ENCODE measurements around the gene RBM38. TPM values are rescaled to one million over a fixed set of nuclear protein-coding genes. Genes with fewer than 3 reads are reported as not detected.

RBM38 gene
- total RNA-seq, 1 experiment from 2014 or later = 39.9 TPM

- no peak for ATAC-seq
- Histone ChIP-seq H3K27ac (ENCODE audit: low read length) (no peak overlapping the region), H3K4me1 (ENCODE audit: control insufficient read depth, insufficient read depth, low read length) (peaks cover 5% of the 10 kb centered on the region; the same call in 1 of the 2 replicates), H3K4me3 (ENCODE audit: low read depth in 2 of 2, low read length in 2 of 2) (no peak overlapping the region), H3K27me3 (ENCODE audit: control insufficient read depth, insufficient read depth, low read length) (no peaks in the 10 kb centered on the region), H3K36me3 (ENCODE audit: control insufficient read depth, insufficient read depth, low read length) (no peaks in the 10 kb centered on the region), H3K9me3 (ENCODE audit: control insufficient read depth, insufficient read depth, low read depth, low read length) (no peaks in the 10 kb centered on the region)
- CTCF ChIA-PET = no interaction called here
- no peak for DNase-seq (ENCODE audit: low read depth, low spot score)
- POLR2A ChIA-PET = no interaction called here
- no peak for TF ChIP-seq REST (IDR thresholded peaks at IDR 0.05; ENCODE audit: insufficient read depth in 1 of 2, low read depth in 2 of 2, low read length in 1 of 2)
- no peak for TF ChIP-seq POLR2AphosphoS5 (IDR thresholded peaks at IDR 0.05; ENCODE audit: low read depth, low read length)
- TF ChIP-seq TCF7L2 (IDR thresholded peaks at IDR 0.05; ENCODE audit: low read depth, low read length) = no peak
- no peak for TF ChIP-seq SIN3A (IDR thresholded peaks at IDR 0.05; ENCODE audit: borderline replicate concordance, insufficient read depth, low read depth, low read length)
- in situ Hi-C loops (cut with HindIII; ENCODE audit: low pct_unique_long_range_greater_than_20kb, low sequenced_read_pairs) (no loop called here), intact Hi-C loops (cut with micrococcal nuclease; ENCODE audit: unreplicated experiment) (no loop called here)
- BruUV-seq (replicated peaks) = no TSS peak
Observed at GRCh38 chr20:57450931-57451330, 59.7 kb downstream of the RBM38 start.

GRCh38 chr20:57451431-57451794 lies 60.2 kb downstream of the RBM38 start:
- no peaks in the 10 kb centered on the region for H3K27me3 ChIP-seq (ENCODE audit: control insufficient read depth, insufficient read depth, low read length)
- intact Hi-C loops (cut with micrococcal nuclease; ENCODE audit: unreplicated experiment) = no loop called here
- DNase-seq (ENCODE audit: low read depth, low spot score) (no peak), ATAC-seq (no peak)
- in situ Hi-C loops (cut with HindIII; ENCODE audit: low pct_unique_long_range_greater_than_20kb, low sequenced_read_pairs) = no loop called here
- peaks cover 5% of the 10 kb centered on the region; the same call in 1 of the 2 replicates for H3K4me1 ChIP-seq (ENCODE audit: control insufficient read depth, insufficient read depth, low read length)
- H3K36me3 ChIP-seq (ENCODE audit: control insufficient read depth, insufficient read depth, low read length) = no peaks in the 10 kb centered on the region
- H3K9me3 ChIP-seq (ENCODE audit: control insufficient read depth, insufficient read depth, low read depth, low read length) = no peaks in the 10 kb centered on the region
- no peak overlapping the region for H3K27ac ChIP-seq (ENCODE audit: low read length)
- ChIA-PET POLR2A (no interaction called here), CTCF (no interaction called here)
- BruUV-seq (replicated peaks) = no TSS peak
- no peak overlapping the region for H3K4me3 ChIP-seq (ENCODE audit: low read depth in 2 of 2, low read length in 2 of 2)
- TF ChIP-seq SIN3A (IDR thresholded peaks at IDR 0.05; ENCODE audit: borderline replicate concordance, insufficient read depth, low read depth, low read length) = no peak
- no peak for TF ChIP-seq REST (IDR thresholded peaks at IDR 0.05; ENCODE audit: insufficient read depth in 1 of 2, low read depth in 2 of 2, low read length in 1 of 2)
- TF ChIP-seq POLR2AphosphoS5 (IDR thresholded peaks at IDR 0.05; ENCODE audit: low read depth, low read length) = no peak
- no peak for TF ChIP-seq CTCF (IDR thresholded peaks at IDR 0.05)
- no peak for TF ChIP-seq TCF7L2 (IDR thresholded peaks at IDR 0.05; ENCODE audit: low read depth, low read length)

All from Panc1 (cell line).